GM18507 (cell line): ENCODE results near the gene CCDC81.
"Not testable (repeated sequence)": the region's sequence is repeated elsewhere in the genome, so short reads cannot be mapped to it uniquely, and the experiment has no call there.

ENCODE experiments used
- DNase-seq: peaks from one replicate; pipeline ENCODE4 v3.0.0; 2011; ENCODE audit warnings: low read depth; ENCODE audit not compliant: insufficient read length; ENCODE audit errors: extremely low spot score
- FAIRE-seq: peaks from 2 replicates; lab custom pipeline; 2011; peaks lifted over from hg19 to GRCh38; lab: Jason Lieb, UNC

Gene CCDC81

DNA sequence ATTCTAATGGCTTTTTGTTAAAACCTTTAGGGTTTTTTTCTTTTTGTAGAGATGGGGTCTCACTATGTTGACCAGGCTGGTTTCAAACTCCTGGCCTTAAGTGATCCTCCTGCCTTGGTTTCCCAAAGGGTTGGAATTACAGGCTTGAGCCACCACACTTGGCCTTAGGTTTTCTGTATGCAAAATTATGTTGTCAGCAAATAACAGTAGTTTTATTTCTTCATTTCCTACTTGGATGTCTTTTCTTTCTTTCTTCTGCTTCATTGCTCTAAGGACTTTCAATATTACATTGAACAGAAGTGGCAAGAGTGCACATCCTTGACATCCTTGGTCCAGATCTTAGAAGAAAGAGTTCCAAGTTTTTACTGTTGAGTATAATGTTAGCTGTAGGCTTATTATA lies 52.8 kb downstream of the CCDC81 start:
- no peak for FAIRE-seq
- no peak for DNase-seq

DNA sequence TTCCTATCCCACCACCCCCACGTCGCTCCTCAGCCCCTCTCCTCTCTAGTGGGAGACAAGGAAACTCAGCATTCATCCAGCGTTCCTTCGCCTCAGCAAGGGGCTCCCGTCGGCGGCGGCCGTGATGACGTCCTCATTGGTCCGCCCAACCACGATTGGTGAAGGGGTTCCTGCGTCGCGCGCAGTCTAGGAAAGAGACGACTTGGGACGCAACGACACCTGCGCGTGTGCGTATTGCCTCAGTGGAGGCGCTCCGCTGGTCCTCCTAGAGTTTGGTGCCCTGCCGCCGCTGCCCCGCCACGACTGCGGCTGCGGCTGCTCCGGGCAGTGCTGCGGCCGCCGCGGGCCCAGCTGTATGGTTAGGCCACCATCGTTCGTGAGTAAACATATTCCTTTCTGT lies 56.6 kb downstream of the CCDC81 start:
- DNase-seq (no peak), FAIRE-seq (no peak)

- FAIRE-seq, DNase-seq: not testable (repeated sequence)
These were observed 58.8 kb downstream of the CCDC81 start for GRCh38 chr11:86433361-86434095.

DNA sequence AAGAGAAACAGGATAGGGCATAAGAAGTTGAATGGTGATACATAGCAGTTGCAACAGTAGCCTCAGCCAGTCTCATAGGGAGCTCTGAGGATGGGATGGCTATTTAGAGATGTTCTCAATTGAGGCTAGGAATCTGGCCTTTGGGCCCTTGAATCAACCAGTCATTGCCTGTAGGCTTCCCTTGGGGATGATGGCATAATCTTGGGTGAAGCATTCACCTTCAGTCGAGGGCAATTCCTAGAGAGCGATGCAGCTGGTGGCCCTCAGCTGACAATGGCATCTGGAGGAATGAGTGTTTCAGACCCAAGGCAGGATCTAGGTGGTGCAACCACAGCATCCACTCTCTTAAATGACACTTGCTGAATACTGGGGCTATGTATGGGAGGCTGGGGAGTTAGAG lies 61.0 kb downstream of the CCDC81 start:
- no peak for FAIRE-seq
- DNase-seq: no peak

DNA sequence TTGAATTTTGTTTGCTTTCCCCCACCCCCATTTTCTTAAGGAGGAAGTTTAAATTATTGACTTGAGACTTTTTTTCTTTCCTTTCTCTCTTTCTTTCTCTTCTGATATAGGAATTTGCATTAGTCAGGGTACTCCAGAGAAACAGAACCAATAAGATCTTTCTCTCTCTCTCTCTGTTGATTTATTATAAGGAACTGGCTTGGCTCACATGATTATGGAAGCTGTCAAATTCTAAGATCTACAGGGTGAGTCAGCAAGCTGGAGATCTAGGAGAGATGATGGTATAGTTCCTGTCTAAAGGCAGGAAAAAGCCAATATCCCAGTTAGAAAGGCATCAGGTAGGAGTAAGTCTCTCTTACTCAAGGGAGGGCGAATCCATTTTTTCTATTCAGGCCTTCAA lies 64.0 kb downstream of the CCDC81 start:
- FAIRE-seq (no peak), DNase-seq (no peak)

GRCh38 chr11:86440305-86440716 lies 65.6 kb downstream of the CCDC81 start:
- no peak for FAIRE-seq
- no peak for DNase-seq

DNA sequence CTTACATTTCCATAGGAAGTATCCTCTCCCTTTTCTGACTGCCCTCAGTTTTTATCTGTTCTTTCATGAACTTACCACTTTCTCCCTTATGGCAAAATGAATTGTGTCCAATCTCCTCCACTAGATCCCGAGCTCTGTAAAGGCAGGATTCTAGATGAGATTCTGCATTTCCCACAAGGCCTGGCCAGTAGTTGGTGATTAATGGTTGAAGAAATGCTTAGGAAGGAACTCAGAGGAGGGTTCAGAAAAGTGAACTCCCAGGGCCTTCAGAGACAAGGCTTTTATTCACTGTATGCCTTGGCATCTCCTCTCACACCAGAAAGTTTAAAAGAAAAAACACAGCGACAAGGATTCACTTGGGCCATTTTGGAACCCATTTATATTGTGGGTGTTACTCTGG lies 66.2 kb downstream of the CCDC81 start:
- DNase-seq: no peak
- no peak for FAIRE-seq

- FAIRE-seq: no peak
- no peak for DNase-seq
These were observed 67.7 kb downstream of the CCDC81 start for GRCh38 chr11:86442420-86442819.

DNA sequence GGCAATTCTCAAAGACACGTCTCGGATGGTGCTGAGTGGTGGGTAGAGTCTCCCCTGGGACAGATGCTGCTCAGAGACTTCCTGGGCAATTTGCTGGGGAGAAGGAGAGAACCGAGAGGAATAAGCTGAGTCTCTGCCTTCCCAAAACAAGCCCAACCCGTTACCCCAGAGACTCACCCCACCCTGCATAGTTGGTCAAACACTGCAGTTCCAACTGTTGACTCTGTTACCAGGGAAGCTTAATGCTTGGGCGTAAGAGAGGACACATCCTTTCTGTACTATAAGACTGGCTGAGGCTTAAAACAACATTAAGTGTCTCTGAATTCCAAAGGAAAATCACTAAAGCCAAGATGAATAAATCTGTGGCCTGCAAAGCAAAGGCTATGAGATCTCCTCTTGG lies 68.1 kb downstream of the CCDC81 start:
- no peak for FAIRE-seq
- no peak for DNase-seq

GRCh38 chr11:86443415-86443814 lies 68.7 kb downstream of the CCDC81 start:
- DNase-seq (no peak), FAIRE-seq (no peak)

DNA sequence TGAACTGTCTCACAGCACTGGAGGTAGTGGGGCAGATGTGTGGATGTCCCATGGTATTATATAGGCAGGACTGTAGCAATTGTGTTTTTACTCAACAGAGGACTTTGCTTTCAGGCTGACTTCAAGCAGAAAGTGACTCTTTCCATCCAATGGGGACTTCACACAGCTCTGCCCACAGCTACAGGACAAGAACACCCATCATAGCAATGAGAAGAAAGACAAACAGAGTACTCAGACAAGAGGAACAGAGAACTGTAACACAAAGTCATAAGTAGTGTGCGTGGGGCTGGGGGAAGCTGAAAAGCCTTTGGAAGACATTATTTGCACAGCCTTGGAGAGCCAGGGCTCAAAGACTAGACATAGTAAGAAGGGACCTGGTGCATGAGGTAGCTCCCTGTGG lies 70.3 kb downstream of the CCDC81 start:
- FAIRE-seq: no peak
- DNase-seq: no peak

DNA sequence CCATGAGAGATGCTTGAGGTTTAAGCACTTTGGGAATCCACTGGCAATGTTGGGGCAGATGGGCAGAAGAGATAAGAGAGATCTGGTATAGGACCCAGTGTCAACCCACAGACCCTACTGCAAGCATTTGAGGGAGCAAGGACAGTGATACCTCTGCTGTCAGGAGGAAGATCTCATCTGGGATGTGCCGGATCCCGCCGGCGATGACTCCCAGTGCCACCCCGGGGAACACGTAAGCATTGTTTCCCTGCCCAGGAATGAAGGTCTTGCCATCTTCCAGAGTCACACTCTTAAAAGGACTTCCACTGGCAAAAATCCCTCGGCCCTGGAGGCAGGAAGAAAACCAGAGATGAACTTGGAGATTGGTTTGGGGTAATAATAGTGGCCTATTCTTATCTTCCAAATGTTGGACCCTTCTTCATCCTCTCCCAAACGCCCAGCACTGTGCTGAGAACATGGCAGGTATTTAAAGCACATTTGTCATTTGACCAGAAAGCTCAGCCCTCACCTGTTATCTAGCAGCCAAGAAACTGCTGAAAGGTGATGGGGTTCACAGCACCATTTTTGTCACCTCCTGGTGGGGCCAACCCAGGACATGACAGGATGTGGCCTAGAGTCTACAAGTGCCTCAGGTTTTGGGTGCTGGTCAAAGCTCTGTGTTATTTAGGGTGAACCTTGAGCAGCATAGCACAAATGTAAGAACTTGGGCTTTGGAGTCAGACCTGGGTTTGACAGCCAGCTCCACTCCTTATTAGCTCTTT lies 71.7 kb downstream of the CCDC81 start:
- FAIRE-seq: no peak

DNA sequence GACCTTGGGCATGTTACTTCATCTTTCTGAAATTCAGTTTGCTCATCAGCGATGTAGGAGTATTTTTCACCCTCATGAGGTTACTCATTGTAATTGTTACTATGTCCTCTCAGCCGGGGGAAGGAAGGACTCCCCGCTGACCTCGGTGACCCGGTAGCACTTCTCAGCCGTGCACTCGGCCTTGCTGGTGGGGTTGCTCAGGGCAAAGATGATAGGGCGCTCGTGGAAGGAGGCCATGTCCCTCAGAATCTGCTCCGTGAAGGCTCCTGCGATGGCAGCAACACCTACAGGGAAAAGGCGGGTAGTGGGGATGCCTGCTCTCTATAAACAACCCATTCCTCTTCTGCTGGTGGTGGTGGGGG lies 72.2 kb downstream of the CCDC81 start:
- DNase-seq (no peak), FAIRE-seq (no peak)

More for the DNA sequence above, 71.7 kb downstream of the CCDC81 start:
- DNase-seq: no peak

DNA sequence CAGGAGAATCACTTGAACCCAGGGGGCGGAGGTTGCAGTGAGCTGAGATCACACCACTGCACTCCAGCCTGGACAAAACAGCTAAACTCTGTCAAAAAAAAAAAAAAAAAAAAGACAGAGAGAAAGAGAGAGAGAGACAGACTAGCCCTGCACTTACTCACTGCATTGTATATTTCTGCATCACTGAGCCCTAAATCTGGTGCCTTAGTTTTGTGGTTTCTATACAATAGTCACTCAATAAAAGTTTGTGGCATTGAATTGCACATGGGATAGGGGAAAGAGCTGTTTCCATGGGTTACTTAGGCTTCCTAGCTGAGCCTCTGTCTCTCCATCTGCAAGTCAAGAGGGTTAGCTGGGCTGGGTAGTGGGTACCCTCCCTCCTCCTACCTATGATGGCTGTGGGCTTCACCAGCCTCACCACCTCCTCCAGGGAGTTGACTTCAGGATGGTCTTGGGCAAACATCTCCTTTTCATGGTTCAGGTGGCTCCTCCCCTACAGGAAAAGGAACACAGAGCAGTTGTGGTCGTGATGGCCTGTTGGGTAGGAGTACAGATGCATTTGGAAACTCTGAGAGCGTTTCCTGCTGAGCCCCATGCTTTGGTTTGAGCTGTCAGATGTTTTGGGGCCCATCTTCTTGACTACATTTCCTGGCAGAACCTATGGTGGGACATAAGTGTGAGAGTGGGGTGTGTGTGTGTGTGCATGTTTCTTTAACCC lies 73.2 kb downstream of the CCDC81 start:
- FAIRE-seq: no peak
- no peak for DNase-seq

- DNase-seq (no peak), FAIRE-seq (no peak)
These were observed 75.4 kb downstream of the CCDC81 start for GRCh38 chr11:86449993-86450629.

GRCh38 chr11:86453290-86454030 lies 78.8 kb downstream of the CCDC81 start:
- DNase-seq: no peak
- FAIRE-seq: no peak

GRCh38 chr11:86456075-86456939 lies 81.6 kb downstream of the CCDC81 start:
- FAIRE-seq (peak; percentile 81), DNase-seq (peak; percentile 42)

DNA sequence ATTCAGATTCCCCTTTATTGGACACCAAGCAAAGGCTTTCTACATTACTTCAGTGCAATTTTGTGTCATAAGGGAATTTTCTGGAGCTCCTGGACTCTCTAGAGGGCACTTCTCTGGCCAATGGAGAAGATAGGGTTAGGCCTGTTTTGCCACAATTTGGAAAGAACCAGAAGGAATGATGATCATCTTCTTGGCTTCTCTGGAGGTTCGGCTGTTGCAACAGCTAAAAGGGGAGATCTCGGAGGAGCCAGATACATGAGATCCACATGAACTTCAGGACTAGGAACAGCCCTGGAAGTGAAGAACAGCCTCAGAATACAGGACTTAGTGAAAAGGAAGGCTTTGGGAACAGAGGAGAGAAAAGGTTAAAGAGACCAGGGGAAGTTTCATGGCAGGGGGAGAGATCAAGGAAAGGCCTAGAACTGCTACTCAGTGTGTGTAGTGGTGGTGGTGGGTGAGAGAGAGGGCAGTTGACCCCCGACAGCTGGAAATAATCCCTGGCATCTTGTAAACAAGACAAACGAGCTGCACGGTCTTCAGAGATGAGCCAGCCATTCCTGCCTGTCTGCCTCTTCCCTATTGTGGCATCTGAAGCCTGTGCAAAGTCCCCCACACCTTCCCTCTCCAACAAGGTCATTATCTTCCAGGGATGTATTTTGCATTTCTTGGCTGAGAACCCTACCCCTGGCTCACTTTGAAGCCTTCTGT lies 83.8 kb downstream of the CCDC81 start:
- FAIRE-seq: no peak
- DNase-seq: no peak
